NCI-H446 (cell line): ENCODE measurements around the gene CES3.
"Not testable (repeated sequence)": the region's sequence is repeated elsewhere in the genome, so short reads cannot be mapped to it uniquely, and the experiment has no call there.

Experiments used
- DNase-seq, 2 experiments: peaks; one replicate each; lab custom pipeline; 2025; lab: John Stamatoyannopoulos, UW

The CES3 gene

GRCh38 chr16:66945939-66946338 lies 15.1 kb upstream of the CES3 start:
- DNase-seq = no peak

- no peak for DNase-seq
These were observed 14.5 kb upstream of the CES3 start for GRCh38 chr16:66946541-66946940.

- no peak for DNase-seq
These were observed 14.1 kb upstream of the CES3 start for GRCh38 chr16:66946974-66947301.

DNA sequence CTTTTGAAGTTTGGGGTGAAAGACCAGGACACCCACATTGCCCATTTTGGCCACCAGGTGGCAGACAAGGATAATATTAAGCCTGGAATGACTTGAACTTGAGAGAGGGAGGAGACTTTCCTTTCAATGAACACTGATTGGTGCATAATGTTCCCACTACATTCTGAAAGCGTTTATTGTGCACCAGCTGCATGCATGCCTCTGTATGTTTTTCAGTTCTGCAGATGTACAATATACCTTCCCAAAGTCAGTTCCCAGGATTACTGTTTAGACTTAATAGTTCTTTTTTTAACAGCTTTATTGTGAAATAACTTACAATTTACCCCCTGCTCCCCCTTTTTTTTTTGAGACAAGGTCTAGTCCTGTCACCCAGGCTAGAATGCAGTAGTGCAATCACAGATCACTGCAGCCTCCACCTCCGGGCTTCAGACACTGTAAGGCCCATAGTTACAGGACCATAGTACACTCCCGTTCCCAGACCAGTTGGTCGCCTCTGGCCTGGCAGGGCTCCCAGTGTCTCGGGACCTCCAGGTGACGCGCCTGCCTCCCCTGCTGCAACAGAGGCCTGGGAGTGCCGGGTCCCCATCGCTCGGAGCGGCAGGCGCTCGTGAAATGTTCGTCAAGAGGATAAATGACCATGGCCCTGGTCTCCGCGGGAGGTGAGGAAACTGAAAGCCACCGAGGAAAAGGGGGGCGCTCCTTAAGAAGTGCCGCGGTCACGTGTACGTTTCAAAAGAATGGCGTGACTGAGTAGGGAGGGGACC lies 13.6 kb upstream of the CES3 start:
- peak; percentile 45 to 73 for DNase-seq

- no peak for DNase-seq
These were observed 12.8 kb upstream of the CES3 start for GRCh38 chr16:66948134-66948836.

- DNase-seq = no peak
These were observed 12.2 kb upstream of the CES3 start for GRCh38 chr16:66948837-66949225.

DNA sequence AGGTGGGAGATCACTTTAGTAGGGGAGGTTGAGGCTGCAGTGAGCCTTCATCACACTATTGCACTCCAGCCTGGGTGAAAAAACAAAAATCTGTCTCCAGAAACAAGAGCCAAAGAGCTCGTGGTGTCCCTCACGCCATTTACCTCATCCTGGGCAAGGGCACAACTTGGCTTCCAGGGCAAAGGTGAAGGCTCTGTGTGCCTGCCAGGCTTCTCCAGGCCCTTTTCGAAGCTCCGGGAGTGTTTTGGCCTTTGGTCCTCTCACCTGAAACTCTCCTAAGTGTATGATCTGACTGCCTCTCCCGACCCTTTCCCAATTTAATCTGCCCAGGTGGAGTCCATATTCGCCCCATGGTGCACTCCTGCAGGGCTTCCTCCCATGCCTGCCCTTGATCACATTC lies 11.6 kb upstream of the CES3 start:
- DNase-seq = no peak

GRCh38 chr16:66950437-66950836 lies 10.6 kb upstream of the CES3 start:
- DNase-seq = no peak

DNA sequence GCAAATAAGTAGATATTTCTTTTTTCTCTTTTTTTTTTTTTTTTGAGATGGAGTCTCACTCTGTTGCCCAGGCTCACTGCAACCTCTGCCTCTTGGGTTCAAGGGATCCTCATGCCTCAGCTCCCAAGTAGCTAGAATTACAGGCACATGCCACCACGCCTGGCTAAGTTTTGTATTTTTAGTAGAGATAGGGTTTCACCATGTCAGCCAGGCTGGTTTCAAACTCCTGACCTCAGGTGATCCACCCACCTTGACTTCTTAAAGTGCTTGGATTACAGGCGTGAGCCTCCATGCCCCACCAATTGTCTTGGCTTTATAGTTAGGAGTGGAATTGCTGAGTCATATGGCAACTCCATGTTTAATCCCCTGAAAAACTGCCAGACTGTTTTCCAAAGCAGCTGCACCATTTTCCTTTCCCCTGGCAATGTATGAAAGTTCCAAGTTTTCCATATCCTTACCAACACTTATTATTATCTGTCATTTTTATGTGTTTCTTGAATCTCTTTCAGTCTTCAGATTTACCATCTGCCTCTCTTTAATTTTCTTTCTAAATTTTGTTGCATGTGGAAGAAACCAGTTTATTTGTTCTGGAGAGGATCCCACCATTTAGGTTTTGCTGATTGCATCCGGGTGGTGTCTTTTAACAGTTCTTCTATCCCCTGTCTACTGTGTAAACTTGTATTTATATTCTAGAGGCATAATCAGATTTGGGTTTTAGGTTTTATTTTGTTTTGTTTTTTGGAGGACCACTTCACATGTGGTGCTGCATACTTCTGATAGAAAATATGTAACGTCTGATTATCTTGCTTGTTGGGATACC lies 9.9 kb upstream of the CES3 start:
- no peak for DNase-seq

DNA sequence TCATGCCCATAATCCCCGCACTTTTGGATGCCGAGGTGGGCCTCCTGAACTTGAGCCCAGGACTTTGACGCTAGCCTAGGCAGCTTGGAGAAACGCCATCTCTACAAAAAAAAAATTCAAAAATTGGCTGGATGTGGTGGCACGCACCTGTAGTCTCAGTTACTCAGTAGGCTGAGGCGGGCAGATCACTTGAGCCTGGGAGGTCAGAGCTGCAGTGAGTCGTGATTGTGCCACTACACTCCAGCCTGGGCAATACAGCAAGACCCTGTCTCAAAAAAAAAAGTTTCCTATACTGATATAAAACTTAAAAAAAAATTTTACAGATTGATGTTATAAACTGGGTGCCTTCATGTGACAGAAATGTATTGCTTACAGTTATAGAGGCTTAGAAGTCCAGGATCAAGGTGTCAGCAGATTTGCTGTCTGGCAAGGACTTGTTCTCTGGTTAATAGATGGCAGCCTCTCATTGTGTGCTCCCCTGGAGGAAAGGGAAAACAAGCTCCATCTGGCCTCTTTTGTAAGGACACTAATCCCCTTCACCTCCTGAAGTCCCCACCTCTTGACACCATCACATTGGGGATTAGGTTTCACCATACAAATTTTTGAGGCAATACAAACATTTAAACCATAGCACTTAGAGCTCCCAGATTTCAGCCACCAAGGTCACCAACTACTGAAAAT lies 8.5 kb upstream of the CES3 start:
- no peak for DNase-seq

GRCh38 chr16:66953462-66954096 lies 7.5 kb upstream of the CES3 start:
- no peak for DNase-seq

- peak; percentile 44 to 73 for DNase-seq
These were observed 6.9 kb upstream of the CES3 start for GRCh38 chr16:66954097-66954659.

DNA sequence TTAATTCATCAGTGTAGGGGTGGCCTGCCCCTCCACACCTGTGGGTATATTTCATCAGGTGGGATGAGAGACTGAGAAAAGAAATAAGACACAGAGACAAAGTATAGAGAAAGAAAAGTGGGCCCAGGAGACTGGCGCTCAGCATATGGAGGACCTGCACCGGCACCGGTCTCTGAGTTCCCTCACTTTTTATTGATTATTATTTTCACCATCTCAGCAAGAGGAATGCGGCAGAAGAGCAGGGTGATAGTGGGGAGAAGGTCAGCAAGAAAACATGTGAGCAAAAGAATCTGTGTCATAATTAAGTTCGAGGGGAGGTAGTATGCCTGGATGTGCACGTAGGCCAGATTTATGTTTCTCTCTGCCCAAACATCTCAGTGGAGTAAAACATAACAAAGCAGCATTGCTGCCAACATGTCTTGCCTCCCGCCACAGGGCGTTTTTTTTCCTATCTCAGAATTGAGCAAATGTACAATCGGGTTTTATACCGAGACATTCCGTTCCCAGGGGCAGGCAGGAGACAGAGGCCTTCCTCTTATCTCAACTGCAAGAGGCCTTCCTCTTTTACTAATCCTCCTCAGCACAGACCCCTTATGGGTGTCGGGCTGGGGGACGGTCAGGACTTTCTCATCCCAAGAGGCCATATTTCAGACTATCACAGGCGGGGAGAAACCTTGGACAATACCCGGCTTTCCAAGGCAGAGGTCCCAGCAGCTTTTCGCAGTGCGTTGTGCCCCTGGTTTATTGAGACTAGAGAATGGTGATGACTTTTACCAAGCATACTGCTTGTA lies 5.5 kb upstream of the CES3 start:
- not testable (repeated sequence) for DNase-seq

DNA sequence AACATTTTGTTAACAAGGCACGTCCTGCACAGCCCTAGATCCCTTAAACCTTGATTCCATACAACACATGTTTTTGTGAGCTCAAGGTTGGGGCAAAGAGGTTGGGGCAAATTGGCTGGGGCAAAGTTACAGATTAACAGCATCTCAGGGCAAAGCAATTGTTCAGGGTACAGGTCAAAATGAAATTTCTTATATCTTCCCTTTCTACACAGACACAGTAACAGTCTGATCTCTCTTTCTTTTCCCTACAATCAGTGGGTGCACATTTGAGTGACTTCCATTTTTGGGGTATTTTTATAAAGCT lies 5.0 kb upstream of the CES3 start:
- not testable (repeated sequence) for DNase-seq

- DNase-seq = no peak
These were observed 2.0 kb upstream of the CES3 start for GRCh38 chr16:66958857-66959703.

- DNase-seq = peak; percentile 61 to 87
These were observed 1.3 kb upstream of the CES3 start for GRCh38 chr16:66959704-66960161.

DNA sequence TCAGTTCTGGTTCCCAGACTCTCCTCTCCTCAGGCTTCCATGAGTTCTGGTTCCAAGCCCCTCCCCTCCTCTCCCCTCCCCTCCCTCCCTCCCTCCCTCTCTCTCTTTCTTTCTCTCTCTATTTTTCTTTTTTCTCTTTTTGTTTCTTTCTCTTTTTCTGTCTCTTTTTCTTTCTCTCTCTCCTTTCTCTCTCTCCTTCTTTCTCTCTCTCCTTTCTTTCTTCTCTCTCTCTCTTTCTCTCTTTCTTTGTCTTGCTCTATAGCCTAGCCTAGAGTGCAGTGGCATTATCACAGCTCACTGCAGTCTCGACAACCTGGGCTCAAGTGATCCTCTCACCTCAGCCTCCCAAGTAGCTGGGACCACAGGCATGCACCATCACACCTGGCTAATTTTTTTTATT lies 796 bp upstream of the CES3 start:
- DNase-seq = no peak

DNA sequence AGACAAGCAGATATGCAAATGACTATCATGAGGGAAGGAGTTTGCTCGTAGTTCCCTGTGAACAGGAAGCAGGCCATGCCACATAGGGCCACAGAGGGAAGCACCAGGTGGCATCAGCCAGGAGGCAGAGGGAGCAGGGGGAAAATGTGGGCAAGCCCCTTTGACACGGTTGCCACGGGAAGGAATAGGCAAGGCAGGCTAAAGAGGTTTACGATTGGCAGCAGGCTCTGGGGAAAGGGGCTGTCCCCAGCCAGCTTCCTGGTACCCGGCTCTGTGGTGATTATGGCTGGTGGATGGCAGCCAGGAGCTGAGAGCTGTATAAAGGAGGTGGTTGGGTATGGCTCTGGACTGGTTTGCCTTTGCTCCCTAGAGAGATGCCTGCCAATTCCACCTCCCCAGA lies 848 bp downstream of the CES3 start:
- DNase-seq = peak in 1 of 2 experiments; percentile 19

DNA sequence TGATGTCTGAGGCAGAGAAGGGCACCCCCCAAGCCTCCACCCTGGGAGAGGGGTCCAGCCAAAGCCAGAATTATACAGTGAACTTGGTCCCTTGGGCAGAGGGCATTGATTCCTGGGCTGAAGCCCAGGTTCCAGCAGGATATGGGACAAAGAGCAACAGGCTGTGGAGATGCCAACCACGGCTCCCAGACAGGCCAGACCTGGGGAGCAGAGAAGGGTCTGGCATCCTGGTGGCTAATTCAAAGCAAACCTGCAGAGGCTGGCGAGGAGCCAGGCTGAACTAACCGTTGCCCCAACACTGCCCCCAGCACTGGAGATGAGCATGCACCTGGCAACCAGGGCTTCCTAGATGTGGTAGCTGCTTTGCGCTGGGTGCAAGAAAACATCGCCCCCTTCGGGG lies 3.0 kb downstream of the CES3 start:
- no peak for DNase-seq

- no peak for DNase-seq
These were observed 7.8 kb downstream of the CES3 start for GRCh38 chr16:66968847-66969246.
